SHP77 (cell line): Measurements from ENCODE around the gene GALR1.
A peak's percentile ranks its signal among the peaks of the same experiment; 100 is the strongest.
"Not testable (repeated sequence)": the region's sequence is repeated elsewhere in the genome, so short reads cannot be mapped to it uniquely, and the experiment has no call there.

Experiments used
- DNase-seq, 2 experiments: peaks; one replicate each; lab custom pipeline; 2025; lab: John Stamatoyannopoulos, UW

Gene GALR1, protein sequence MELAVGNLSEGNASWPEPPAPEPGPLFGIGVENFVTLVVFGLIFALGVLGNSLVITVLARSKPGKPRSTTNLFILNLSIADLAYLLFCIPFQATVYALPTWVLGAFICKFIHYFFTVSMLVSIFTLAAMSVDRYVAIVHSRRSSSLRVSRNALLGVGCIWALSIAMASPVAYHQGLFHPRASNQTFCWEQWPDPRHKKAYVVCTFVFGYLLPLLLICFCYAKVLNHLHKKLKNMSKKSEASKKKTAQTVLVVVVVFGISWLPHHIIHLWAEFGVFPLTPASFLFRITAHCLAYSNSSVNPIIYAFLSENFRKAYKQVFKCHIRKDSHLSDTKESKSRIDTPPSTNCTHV

DNA sequence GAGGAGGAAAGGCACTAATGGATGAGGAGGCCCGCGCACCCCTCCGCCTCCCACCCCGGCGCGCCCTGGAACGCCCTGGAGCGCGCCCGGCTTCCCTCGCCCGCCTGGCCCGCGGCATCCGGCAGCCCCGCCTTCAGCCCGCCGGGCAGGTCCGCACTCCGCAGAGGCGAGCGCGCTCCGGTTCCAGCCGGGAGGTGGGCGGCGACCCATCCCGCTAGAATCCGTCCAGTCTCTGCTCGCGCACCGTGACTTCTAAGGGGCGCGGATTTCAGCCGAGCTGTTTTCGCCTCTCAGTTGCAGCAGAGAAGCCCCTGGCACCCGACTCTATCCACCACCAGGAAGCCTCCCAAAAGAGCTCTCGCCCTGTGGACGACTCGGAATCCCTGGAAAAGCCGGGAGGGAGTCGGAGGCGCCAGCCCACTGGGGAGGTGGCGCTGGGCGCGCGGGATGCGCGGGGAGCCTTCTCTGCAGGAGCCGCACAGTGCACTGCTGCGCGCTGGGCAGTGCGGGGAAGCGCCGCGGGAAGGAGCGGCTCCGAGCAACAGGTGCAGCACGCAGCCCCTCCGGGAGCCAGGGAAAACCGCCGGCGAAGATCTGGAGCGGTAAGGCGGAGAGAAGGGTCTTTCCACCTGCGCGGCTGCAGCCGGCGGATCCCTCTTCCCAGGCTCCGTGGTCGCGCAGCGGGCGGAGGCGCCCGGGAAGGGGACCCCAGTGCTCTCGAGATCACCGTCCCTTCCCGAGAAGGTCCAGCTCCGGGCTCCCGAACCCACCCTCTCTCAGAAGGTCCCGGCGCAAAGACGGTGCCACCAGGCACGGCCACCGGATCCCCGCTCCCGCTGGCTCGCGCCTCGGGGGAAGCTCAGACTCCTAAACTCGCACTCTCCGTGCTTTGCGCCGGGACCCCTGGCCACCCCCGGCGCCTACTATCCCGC, at the start of gene GALR1:
Gene GALR1 (plus strand): TSS at position 280 of the 932 bp plus-strand sequence. CDS start 701 bp downstream, outside the sequence.
- DNase-seq = no peak

DNA sequence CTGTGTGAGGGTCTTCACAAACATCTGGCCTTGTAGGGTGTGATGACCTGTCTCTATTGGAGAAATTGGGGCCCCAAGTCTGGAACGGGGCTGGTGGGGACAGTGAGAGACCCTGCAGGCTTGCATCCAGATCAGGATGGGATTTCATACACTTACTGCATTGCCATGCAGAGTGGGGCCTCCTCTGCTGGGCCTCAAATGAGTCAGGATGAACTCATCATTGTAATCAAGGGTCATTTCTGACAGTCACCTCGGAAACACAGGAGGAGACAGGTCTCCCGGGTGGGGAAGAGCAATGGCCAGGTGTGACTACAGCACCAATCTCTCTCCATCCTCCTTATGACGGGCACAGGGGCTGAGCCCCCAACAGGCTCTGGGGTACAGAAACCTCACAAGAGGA, 48.1 kb upstream of the GALR1 start:
- no peak for DNase-seq

DNA sequence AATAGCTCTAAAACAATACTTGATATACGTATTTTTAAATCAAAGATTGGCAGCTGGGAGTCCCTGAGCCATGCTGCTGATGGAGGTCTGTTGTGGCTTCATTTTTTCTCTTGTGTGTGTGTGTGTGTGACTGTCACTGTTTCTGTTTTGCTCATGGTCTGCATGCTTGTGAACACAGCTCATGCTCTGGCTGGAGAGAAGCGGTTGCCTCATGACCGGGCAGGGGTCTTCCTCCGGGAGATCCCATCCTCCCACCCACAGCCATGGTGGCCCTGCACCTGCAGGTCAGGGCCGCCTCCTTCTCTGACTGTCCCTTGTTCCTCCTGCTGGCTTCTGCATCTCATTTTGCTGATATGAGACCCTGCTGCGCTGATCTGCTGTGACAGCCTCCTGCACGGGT, 47.3 kb upstream of the GALR1 start:
- no peak for DNase-seq

DNA sequence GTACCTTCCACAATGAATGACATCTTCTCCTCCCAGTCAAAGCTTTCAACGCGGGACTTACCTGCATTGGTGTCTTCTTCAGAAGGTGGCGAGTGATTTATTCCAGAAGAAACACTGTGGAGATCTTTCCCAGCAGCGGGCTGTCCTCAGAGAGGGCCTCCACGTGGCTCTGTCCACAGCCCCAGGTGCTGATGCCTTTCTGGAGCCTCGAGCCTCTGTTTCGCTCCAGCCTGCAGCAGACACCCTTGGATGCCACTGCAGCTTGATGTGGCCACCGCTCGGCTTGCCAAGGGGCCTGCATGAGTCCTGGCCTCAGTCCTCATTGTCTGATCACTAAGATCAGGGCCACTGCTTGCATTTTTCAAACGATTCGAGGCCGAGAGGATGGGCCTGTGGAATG, 46.6 kb upstream of the GALR1 start:
- DNase-seq = no peak

DNA sequence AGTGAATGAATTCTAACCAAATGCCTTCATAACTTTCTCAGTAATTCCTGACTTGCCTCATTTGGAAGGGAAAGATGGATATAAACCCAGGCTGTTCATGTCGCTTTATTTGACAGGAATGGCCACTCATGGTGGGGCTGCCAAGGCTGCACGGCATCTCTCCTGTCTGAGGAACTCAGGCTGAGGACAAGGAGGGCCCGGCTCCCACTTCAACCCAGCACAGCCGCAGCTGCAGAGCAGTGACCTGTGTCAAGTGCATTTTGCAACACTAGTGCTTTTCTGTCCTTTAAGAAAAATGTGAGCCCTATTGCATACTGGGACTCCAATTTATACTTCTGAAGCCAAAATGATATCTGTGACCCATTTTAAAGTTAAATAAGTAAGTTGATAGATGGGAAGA, 45.8 kb upstream of the GALR1 start:
- DNase-seq = no peak

DNA sequence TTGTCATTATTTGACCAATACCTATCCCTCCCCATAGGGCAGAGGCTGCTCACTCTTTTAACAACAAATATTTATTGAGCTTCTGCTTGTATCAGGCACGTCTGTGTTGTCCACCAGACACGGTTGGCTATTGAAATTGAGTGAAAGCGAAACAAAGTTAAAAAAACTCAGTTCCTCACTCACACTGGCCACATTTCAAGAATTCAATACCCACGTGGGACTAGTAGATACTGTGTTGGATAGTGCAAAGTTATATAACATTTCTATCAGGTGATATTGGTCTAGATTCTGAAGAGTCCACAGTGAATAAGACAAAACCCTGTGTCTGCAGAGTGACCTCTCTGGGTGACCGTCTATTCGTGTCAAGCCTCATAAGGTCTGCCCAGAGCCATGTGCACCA, 43.9 kb upstream of the GALR1 start:
- no peak for DNase-seq

DNA sequence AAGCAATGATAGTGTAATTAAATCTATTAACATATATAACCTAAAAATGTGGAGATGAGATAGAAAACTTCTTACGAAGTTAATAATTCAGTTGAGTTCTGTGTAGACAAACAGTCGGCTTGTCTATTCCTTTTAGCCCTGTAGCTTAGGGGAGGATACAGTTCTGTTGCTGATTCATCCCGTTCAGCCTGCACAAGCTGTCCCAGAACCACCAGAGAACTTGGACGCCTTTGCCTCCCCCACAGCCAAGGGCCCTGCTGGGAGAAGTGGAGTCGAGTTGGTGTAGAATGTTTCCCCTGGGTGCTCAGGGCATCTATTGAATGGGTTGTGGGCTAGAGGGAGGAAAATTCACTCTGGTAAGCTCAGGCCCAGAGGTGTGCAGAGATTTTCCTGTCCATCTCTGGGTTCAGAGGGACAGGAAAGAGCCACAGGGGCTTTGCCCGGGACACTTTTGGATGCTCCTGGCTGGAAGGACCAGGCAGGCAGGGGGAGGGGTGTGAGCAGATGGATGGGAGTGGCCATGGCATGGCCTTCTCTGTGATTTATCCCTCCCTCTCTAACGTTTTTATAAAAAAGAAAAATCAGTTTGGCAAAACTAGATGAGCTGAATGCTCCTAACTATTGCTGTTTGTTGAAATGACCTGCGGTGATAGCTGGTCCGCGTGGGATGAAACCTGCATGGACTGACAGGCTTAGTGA, 42.8 kb upstream of the GALR1 start:
- no peak for DNase-seq

DNA sequence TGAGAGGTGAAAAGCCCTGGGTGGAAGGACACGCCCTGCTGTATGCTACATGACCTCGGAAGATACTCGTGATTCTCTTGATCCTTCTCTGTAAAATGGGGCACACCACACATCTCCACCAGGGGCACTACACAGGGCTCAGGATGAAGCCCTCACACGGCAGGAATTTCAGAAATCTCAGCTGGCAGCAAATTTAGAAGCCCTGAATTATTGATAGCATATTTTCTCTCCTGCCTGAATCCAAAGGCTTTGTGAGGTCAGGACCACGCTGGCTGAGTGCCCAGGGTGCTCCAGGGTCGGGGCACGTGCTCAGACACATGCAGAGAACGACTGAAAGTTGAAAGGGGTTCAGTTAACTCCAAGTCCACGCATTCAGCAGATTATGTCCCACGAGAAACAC, 42.1 kb upstream of the GALR1 start:
- peak; percentile 57 to 62 for DNase-seq

GRCh38 chr18:77208964-77209363, 40.7 kb upstream of the GALR1 start:
- DNase-seq = no peak

DNA sequence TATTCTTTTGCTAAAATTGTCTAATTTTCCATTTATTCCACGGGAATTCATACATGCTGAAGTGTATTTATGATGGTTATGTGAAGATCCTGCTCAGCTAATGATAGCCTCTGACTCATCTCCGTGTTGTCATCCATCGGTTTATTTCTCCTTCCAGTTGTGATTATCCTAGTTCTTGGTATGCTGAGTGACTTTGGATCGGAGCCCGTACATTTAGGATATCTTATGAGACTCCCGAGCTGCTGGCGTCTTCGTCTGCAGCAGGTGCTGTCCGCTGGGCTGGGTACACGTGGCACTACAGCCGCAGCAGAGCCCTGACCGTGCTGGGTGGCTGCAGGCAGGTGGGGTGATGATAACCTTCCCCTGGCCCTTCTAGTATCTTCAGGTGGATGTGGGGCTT, 40.1 kb upstream of the GALR1 start:
- DNase-seq = no peak

DNA sequence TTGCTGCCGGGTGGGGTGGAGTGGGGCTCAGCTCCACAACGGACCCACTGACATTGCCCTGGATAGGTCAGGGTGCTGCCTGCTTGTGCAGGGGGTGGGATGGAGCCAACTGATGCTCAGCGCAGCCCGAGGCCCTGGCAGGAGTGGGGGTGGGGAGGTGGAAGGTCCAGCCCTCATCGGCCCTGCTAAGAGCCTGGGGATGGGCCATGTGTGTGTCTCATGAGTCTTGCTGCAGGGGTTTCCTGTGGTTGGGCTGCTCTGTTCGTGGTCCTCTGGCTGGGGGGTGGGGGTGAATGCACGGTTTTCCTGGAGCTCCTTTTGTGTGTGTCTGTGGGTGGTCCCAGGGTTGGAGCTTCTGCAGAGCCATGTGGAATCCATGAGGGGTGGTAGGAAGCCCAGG, 39.4 kb upstream of the GALR1 start:
- no peak for DNase-seq

DNA sequence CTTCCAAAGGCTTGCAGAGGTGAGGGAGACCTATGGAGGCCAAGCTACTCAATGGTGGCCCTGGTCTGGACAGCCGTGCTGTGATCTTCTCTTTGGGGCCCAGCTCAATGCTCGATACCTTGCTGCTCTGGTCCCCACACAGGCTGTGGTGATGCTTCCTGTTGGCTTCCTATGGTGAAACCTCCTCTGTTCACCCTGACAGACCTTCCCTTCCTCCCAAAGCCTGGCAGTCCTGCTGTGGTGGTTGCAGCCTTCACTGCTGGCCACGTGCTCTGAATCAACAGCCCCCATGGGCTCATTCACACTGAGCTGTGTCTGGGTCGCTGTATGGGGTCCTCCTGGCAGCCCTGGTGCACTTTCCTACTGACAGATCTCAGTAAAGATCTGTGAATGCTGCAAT, 31.0 kb upstream of the GALR1 start:
- DNase-seq = no peak

- DNase-seq = peak in 1 of 2 experiments; percentile 39
Measured at GRCh38 chr18:77220726-77221125, 28.9 kb upstream of the GALR1 start.

- peak; percentile 70 to 90 for DNase-seq
Measured at GRCh38 chr18:77222464-77222863, 27.2 kb upstream of the GALR1 start.

DNA sequence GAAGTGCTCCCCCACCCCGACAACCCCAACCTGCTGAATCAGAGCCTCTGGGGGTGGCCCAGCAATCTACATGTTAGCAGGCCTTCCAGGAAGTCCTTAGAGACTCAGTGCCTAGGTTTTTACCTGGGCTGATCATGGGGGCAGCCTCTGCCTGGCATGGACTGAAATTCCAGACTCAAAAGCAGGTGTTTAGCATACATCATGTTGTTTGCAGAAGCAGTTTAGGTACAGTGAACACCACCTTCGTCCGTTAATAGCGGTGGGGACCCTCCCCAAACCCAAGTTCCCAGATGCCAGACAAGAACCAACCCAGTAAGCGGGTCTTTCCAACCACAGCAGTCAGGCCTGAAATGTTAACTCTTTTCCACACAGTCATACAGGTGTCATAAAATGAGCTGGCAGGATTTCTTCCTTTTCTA, 26.4 kb upstream of the GALR1 start:
- DNase-seq = peak; percentile 58 to 79

GRCh38 chr18:77223653-77224052, 26.0 kb upstream of the GALR1 start:
- no peak for DNase-seq

GRCh38 chr18:77230645-77231044, 19.0 kb upstream of the GALR1 start:
- DNase-seq = no peak

DNA sequence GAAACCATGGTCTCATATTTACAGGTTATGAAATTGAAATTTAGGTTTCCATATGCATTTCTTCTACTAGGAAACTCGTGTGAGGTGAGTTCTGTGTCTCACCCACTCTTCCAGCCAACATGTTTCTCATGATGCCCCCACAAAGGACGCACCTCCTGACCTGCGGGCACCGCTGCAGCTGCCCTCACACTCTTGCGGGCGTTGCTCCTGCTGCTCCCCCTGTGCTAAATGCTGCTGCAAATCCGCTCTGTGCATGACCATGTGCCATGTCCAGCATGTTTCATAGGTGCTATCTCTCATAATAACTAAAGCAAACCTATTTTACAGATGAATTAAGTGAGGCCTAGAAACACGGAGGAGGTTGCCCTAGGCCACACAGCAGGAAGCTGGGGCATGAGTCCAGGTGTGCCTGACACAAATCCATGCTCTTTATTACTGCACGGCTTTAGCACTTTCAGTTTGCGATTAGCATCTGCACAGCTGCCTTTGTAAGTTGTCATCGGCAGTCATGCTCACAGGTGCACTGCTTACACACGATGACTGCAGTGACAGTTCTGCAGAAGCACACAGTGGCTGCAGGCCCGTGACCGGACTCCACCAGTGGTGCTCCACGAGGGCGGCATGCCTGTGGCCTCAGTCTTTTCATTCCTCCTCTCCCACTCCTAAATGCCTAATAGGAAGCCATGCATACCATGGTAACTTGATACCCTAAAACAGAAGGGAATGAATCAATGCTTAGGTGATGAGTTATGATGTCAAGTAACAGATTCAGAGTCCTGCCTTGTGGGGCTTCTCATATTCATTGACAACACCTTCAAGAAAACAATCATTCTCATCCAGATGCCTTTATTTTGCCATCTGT, 14.9 kb upstream of the GALR1 start:
- peak; percentile 55 to 62 for DNase-seq

GRCh38 chr18:77239285-77239684, 10.4 kb upstream of the GALR1 start:
- DNase-seq = not testable (repeated sequence)

- DNase-seq = no peak
Measured at GRCh38 chr18:77248873-77249568, 627 bp upstream of the GALR1 start.

GRCh38 chr18:77250501-77250925, 865 bp downstream of the GALR1 start:
- no peak for DNase-seq
